CD4-positive, alpha-beta T cell treated with Interleukin-17A for 4 hours (primary cell): Measurements from ENCODE around the gene OAS2.

ENCODE experiments used
- DNase-seq: peaks from one replicate; pipeline ENCODE4 v3.0.0-alpha.2; 2020; ENCODE audit warnings: mixed read lengths

OAS2 gene

GRCh38 chr12:113060336-113060960 is 82.1 kb downstream of the OAS2 start:
- no peak for DNase-seq

GRCh38 chr12:113061061-113061694 is 82.9 kb downstream of the OAS2 start:
- DNase-seq = no peak
